HG03520 (cell line): ENCODE measurements around the gene LHFPL5.

ENCODE experiments used
- ATAC-seq: cut with Tn5 transposase; IDR thresholded peaks from one replicate; pipeline ENCODE4 v1.9.1; 2021; ENCODE audit warnings: mild to moderate bottlenecking, moderate library complexity; ENCODE audit not compliant: unreplicated experiment

LHFPL5 gene

GRCh38 chr6:35790683-35791082, 14.5 kb upstream of the LHFPL5 start:
- ATAC-seq = no peak

DNA sequence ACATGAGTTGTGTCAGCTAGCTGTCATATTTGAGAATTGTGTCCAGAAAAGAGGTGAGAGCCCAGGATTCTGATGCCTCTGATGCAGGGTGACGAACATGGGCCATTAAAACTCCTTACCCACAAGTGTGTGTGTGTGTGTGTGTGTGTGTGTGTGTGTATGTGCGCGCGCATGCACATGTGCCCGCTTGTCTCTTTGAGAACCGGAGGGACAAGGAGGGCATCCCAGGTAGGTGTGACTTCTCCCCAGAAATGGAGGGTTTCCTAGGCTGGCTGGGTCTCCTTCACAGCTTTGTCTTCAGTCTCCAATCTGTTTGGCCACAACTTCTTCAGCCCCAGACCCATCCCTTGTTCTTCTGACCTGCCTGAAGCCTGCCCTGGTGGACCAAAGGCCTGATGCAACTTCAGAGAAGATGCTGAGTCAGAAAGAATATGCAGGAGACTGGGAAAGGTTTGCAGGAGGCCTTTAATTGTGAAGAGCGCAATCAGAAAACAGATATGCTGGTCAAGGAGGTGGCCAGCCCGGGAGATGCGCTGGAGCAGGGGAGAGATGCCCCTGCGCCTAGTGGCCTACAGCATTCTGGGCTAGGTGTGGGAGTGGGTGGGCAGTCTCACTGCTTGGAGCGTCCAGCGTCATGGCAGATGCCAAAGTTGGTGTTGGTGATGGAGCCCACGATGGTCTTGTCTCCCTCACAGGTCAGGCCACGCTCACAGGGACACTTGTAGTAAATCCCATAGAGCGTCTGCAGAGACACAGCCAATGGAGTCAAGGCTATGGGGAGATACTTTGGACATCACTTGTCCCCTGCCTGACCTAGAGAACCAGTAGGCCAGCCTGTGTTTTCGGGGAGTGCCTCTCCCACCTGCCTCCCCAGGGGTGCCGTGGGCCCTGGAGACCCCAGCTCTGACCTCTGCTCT, 10.4 kb upstream of the LHFPL5 start:
- no peak for ATAC-seq

DNA sequence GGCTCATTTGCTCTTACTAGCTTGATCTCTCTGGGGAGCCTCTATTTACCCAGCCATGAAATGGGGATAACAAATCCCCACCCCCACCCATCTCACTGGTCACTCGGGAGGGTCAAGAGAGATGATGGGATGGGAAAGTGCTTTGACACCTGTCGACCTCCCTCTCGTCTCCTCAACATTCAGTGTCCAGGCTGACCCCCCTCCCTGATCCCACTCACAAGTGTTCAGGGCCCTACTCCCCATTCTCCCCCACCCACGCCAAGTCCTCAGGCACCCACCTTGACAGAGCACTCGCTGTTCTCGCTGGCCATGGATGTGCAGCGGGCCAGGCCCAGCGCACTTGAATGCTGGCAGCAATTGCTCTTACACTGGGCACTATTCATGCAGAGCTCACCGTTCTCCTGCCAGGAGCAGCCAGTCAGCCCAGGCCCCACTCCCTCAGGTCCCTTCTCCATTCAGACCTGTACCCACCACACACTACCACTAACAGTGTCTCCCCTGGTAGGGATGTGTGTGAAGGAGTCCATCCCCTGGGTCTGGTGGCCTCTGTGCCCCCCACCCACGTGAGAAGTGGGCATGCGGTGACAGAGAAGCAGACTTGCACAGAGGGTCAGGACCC, 9.6 kb upstream of the LHFPL5 start:
- no peak for ATAC-seq

- ATAC-seq = no peak
These were observed 8.9 kb upstream of the LHFPL5 start for GRCh38 chr6:35796236-35796635.

DNA sequence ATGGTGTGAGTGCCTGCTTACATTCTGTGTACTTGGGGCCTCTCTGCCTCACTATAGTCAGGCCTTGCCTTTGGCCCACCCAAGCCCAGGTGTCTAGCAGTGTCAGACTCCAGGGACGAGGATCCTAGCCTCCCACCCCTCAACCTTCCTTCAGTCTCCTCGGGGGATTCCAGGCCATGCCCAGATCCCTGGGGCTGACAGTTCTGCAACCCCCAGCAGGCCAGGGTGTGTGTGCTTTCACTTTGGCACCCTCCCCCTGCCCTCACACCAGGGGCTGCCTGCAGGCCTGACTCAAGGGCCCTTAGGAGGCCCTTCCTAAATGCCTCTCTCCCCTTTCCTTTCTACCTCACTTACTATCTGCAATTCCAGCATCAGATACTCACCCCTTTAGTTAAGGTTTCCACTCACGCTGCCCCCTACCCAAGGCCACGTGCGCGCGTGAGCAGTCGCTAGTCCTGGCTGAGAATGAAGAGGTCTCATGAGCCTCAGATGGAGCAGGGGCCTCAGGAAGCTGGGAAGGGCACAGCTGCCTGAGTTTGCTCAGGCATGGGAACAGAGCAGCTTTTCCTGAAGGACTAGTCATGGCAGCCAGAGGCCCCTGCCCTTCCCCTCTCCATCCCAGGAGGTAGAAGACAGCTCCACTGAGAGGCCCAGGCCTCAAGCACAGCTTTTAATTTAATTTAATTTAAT, 7.2 kb upstream of the LHFPL5 start:
- ATAC-seq = no peak

DNA sequence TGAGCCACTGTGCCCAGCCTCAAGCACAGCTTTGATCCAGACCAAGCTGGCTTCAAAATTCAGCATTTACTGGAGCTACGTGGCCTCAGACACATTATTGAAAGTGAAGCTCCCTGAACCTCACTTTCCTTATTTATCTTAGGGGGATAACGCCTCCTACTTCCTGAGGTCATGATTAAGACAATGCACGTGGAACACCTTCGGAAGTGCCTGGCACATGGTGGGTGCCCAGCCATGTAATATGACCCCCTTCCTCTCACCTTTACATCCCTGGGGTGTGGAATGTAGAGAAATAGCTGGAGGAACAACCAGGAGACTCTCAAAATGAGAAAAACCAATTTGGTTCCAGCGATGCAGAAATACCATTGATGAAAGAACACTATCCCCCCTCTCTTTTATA, 6.4 kb upstream of the LHFPL5 start:
- ATAC-seq = no peak

DNA sequence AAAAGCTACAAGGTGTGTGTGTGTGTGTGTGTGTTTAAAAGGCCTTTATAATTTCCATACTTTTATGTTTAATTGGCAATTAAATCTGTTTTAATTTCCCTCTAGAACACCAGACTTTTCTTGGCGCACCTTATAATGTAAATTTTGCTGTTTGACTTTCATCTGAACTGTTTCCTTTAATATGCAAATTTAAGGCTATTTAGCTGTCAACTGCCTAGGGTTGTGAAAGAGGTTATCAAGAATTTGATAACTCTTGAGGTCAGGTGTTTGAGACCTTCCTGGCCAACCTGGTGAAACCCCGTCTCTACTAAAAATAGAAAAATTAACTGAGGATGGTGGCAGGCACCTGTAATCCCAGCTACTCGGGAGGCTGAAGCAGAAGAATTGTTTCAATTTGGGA, 4.0 kb upstream of the LHFPL5 start:
- ATAC-seq = no peak

DNA sequence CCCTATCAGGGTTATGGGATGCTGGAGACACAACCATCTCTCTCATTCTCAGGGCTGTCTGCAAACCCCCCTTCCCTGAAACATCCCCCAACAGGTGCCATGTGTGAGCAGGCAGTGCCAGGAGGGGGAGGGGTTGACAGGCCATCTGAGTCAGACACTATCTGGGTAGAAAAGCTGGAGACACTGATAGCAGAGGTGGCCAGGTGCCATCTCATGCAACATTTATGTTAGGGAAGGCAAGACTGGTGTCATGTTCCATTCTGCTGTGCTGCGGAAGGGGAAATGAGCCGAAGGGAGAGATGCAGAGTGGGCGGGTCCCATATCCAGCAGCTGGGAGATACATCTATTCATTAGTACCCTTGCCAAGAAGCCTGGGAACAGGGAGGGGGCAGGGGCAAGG, 3.5 kb downstream of the LHFPL5 start:
- no peak for ATAC-seq

DNA sequence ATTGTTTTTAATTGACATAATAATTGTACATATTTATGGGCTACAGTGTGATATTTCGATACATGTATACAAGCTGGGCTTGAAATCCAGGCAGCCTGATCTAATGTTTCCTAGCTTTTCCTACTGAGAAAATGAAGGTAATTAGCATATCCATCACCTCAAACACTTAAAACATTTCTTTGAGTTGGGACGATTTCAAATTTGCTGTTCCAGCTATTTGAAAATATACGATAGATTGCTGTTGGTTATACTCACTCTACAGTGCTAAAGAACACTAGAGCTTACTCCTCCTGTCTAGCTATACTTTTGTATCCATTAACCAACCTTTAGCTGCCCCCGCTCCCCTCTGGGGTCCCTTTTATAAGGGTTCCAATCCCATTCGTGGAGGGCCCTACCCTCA, 4.7 kb downstream of the LHFPL5 start:
- ATAC-seq = no peak

DNA sequence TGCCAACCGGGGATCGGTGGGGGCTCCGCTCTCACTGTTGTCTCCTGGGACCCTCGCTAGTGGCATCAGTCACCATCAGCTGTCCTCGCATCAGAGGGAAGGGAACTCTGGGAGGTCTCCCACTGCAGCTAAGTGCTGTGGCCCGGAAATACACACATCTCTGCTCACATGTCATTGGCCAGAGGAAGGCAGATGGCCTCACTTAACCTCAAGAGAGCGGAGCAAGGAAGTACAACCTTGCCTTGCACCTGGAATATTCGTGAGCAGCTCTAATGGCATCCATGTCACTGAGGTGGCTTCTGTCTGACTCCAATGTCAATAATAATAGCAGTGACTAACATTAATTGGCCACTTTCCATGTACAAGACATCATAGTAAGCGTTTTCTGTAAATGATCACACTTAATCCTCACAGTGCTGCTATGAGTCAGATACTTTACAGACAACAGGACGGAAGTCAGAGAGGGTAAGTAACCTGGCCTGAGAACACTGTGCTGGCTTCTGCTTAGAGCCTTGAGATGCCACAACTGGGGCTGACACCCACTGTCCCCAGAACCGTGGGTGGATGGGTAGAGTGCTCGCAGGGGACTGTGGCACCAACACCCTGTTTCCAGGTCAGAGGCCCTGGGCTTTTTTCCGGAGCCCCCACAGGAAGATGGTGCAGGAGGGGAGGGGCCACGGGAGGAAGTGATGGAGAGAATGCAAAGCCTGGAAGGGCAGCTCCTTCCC, 6.0 kb downstream of the LHFPL5 start:
- no peak for ATAC-seq

- no peak for ATAC-seq
These were observed 6.5 kb downstream of the LHFPL5 start for GRCh38 chr6:35811699-35811995.

DNA sequence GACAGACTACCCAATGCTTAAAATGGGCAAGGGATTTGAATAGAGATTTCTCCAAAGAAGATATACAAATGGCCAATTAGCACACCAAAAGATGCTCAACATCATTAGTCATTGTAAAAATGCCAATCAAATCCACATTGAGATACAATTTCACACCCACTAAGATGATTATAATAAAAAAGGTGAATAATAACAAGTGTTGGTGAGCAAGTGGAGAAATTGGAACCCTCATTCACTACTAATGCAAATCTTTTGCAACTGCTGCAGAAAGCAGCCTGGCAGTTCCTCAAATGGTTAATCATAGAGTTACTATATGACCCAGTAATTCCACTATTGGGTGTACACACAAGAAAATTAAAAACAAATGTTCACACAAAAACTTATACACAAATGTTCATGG, 12.4 kb downstream of the LHFPL5 start:
- no peak for ATAC-seq

- no peak for ATAC-seq
These were observed 18.4 kb downstream of the LHFPL5 start for GRCh38 chr6:35823601-35824000.

DNA sequence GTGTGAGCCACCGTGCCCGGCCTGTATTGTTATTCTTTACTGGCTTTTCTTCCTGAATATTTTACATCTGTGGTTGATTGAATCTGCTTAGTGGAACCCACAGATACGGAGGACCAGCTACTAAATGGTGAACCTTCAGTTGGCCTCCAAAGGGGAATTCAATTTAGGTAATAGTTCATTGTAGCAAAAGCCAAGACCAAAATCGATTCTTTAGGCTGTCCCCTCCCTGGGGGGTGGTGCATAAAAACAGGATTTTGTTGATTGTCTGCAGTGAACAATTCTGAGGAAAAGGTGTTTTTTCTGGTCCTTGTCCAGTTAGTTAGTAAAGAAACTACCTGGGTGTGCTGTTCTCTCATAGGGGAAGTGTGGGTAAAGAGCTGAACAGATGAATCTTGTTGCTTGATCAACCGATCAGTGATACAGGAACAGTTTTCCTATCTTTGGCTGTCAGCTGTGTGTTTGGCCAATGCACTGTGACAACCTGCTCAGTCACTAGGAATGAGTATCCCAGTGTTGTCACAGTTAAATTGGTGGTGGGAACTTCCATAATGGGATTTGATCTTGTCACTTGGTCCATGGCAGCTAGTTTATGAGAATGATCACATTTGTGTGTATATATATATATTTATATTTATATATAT, 19.5 kb downstream of the LHFPL5 start:
- ATAC-seq = no peak

DNA sequence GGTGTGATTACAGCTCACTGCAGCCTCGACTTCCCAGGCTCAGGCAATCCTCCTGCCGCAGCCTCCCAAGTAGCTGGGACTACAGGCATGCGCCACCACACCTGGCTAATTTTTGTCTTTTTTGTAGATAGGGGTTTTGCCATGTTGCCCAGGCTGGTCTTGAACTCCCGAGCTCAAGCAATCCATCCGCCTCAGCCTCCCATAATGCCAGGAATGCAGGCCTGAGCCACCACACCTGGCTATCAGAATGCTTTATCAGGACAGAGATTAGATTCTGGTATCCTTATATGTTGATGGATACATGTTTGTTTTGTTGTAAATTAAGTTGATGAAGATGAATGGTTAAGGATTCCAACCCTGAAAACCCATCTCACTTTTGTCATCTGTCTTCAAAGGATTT, 24.2 kb downstream of the LHFPL5 start:
- no peak for ATAC-seq

DNA sequence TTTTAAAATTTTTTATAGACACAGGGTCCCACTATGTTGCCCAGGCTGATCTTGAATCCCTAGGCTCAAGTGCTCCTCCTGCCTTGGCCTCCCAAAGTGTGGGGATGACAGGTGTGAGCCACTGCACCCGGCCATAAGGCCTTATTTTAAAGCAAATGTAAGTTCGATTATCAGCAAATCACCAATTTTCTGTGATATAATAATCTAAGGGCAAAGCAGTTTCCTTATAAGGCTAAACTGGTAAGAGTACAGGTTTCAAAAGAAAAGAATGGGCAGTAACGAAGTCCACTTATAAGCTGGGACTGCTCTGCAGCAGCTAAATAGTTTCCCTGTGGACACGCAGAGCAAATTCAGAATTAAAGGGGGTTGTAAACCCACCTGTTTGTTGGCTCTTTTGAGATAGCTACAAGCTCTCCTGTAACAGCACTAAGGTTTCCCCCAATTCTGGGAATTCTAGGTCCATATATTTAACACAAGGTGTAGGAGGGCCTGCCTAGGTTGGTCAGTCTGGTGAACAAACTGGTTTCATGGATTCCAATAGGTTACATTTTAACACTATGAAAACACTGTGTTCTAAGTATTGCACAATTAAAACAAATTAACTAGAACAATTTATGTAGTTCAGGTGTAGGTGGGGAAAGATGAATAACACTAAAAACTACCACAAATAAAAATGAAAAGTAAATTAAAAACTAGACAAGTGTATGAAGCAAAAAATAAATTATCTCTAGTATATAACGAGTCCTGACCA, 26.3 kb downstream of the LHFPL5 start:
- ATAC-seq = no peak

DNA sequence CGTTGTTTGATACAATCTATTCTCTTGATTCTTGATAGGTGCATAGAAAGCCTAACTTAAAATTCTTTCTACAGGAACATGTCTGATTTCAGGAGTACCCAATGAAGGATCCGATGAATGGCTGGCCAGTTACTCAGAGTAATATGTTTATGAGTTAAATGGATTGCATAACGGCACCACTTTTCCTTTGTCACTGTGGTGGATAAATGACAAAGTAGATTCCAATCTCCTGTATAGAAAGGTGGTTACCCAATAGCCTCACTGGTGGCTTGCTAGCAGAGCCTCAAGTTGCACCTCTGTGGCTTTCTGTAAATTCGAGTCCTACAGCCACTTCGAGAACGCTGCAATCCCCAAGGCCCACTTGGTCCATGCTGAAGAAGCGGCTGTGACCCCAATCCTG, 28.4 kb downstream of the LHFPL5 start:
- ATAC-seq = no peak

DNA sequence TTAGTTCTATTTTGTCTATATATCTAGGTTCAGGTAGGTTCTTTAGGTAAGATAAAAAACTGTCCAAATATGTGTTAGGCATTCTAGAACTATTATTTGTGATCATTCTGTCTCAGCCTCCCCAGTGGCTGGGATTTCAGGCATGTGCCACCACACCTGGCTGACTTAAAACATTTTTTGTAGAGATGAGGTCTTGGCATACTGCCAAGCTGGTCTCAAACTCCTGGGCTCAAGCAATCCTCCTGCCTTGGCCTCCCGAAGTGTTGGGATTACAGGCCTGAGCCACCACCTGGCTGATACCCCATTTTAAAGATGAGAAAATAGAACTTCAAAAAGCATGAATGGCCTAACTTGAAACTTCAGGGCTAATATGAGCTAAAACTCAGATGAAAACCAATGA, 33.9 kb downstream of the LHFPL5 start:
- ATAC-seq = no peak

GRCh38 chr6:35842381-35842780, 37.2 kb downstream of the LHFPL5 start:
- no peak for ATAC-seq

- ATAC-seq = no peak
These were observed 39.1 kb downstream of the LHFPL5 start for GRCh38 chr6:35844290-35844689.
